Limb (tissue), 2 donors: ENCODE results near the gene APOL5.
"Not testable (repeated sequence)": the region's sequence is repeated elsewhere in the genome, so short reads cannot be mapped to it uniquely, and the experiment has no call there.

Experiments used
- DNase-seq, 2 donors: peaks; one replicate each; pipeline ENCODE4 v3.0.0-alpha.2; 2016; ENCODE audit errors: extremely low spot score in 2 of 2

The APOL5 gene

DNA sequence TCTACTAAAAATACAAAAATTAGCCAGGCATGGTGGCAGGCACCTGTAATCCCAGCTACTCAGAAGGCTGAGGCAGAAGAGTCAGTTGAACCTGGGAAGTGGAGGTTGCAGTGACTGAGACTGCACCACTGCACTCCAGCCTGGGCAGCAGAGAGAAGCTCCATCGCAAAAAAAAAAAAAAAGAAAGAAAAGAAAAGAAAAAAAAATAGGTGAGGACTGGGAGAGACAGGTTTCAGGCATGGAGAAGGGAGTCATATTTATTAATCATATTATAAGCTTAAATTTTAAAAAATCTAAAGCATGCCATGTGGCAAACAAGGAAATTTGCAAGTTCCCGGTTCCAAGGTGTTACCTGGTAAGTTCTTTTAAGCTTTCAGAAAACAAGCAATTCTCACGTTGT is at the start of gene APOL5:
Gene APOL5 (plus strand): TSS at position 301 of the 400 bp plus-strand sequence. CDS start 0 bp downstream, at position 301.
- DNase-seq = no peak

GRCh38 chr22:35674335-35674734 is 43.3 kb upstream of the APOL5 start:
- no peak for DNase-seq

GRCh38 chr22:35676065-35676464 is 41.6 kb upstream of the APOL5 start:
- DNase-seq = not testable (repeated sequence)

GRCh38 chr22:35677460-35678187 is 40.0 kb upstream of the APOL5 start:
- no peak for DNase-seq

GRCh38 chr22:35678836-35679235 is 38.8 kb upstream of the APOL5 start:
- no peak for DNase-seq

- DNase-seq = not testable (repeated sequence)
Observed at GRCh38 chr22:35679492-35679891, 38.2 kb upstream of the APOL5 start.

DNA sequence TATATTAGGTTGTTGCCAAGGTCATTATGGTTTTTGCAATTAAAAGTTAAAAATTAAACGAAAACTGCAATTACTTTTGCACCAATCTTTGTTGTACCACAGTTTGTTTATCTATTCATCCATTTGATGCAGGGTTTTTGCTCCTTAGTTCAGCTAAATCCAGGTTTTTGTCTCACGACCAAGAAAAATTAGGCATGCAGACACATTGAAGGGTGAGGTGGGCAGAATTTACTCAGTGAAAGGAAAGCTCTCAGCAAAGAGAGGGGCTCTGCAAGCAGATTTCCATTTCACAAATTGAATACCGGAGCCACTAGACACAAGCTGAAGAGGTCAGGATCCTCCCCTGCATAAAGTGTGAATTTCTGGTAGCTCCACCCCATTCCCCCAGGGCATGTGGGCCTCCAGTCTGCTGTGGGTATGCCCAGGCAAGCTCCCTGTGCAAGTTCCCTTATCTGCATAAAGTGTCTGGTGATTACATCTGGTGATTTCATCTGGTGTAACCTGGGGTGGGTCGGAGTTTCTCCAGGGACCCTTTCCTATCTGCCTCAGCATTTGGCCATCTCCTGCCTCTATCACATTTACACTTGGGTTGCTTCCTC is 36.1 kb upstream of the APOL5 start:
- no peak for DNase-seq

GRCh38 chr22:35683560-35683959 is 34.1 kb upstream of the APOL5 start:
- no peak for DNase-seq

- peak in 1 of 2 donors; percentile 17 for DNase-seq
Observed at GRCh38 chr22:35684270-35684700, 33.4 kb upstream of the APOL5 start.

DNA sequence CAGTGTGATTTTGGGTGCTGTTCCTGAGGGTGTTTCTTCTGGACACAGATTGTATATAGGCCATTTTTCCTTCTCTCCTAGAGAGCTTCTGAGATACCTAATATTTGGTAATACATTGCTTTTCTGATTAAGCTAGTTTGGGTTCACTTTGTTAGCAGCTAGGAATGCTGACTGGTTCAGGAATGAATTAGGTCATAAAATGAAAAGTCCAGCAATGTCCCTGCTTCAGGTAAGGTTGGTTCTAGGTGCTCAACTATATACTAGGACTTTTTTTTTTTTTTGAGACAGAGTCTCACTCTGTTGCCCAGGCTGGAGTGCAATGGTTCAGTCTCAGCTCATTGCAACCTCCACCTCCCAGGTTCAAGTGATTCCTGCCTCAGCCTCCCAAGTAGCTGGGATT is 32.9 kb upstream of the APOL5 start:
- DNase-seq = no peak

DNA sequence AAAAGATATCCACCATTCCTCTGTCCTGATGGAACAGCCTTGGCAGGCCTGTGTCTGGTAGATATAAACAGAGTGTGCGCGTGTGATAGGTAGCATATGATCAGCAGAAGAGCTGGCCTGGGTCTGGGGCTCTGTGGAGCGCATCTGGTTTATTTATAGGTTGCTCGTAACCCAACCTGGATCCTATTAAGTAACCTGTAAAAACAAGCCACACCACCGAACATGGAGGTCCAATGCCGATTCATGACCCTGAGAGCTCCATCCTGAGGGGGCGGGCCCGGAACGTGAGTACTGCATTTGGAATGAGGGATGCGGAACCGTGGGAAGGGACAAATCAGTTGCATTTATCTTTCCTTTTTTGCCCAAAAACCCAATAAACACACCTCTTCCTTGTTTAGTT is 31.9 kb upstream of the APOL5 start:
- DNase-seq = no peak

- DNase-seq = no peak
Observed at GRCh38 chr22:35686298-35686697, 31.4 kb upstream of the APOL5 start.

DNA sequence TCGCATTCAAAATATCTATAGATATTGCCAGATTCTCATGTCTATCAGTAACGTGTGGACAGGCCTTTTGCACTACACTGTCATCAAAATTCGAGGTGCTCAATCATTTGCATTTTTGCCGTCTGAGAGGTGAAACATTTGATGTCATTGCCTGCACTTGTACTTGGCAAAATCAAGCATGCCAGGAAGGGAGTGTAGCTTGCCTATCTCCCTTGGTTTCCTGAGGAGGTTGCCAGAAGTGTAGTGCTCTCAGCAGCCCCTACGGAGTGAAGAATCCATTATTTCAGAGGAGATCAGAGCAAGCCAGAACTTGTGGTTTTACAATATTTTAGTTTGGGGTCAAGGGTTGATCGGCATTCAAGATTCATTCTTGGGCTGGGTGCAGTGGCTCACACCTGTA is 30.2 kb upstream of the APOL5 start:
- no peak for DNase-seq

- no peak for DNase-seq
Observed at GRCh38 chr22:35688913-35689675, 28.6 kb upstream of the APOL5 start.

GRCh38 chr22:35690001-35690400 is 27.7 kb upstream of the APOL5 start:
- DNase-seq = no peak

DNA sequence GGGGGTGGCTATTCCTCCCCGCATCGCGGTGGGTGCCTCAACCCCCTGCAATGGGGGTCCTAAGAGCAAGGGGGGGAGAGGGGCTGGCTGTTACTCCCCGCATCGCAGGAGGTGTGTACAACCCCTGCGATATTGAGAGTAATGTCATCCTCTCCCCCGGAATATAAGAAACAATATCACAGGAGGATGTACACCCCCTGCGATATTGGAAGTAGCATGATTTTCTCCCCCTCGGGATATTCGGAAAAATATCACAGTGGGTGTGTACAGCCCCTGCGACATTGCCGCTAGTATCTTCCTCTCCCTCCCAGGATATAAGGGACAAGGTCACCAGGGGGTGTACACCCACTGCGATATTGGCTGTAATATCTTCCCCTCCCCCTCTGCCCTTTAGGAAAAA is 22.5 kb upstream of the APOL5 start:
- no peak for DNase-seq

GRCh38 chr22:35697142-35697541 is 20.5 kb upstream of the APOL5 start:
- no peak for DNase-seq

DNA sequence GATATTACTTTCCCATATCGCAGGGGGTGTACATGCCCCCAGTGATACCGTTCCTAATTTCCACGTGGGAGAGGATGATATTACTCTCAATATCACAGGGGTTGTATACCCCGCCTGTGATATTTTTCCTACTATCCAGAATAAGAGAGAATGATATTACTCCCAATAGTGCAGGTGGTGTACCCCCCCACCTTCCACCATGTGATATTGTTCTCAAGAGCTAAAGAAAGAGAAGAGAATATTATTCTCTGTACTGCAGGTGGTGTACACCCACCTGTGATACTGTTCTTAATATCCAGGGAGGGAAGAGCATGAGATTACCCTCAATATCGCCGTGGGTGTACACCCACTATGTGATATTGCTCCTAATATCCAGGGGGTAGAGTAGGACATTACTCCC is 17.8 kb upstream of the APOL5 start:
- not testable (repeated sequence) for DNase-seq

GRCh38 chr22:35703861-35704584 is 13.6 kb upstream of the APOL5 start:
- no peak for DNase-seq

GRCh38 chr22:35705141-35705540 is 12.5 kb upstream of the APOL5 start:
- DNase-seq = no peak

DNA sequence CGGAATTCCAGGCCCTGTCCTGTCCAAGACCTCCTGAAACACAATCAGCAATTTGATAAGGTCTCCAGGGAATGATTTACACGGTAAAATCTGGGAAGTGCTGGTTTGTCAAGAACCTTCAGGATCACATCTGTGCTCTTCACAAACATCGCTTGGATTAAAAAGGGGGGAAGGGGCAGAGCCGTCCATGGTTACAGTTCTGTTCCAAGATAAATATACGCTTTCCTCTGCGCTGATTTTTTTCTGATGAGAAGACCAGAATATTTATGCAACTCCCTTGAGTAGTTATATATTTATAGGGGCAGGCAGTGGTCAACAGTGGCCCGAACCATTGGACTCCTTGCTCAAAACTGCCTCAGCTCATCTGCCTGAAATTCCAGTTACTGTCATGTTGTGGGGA is 9.2 kb upstream of the APOL5 start:
- no peak for DNase-seq

DNA sequence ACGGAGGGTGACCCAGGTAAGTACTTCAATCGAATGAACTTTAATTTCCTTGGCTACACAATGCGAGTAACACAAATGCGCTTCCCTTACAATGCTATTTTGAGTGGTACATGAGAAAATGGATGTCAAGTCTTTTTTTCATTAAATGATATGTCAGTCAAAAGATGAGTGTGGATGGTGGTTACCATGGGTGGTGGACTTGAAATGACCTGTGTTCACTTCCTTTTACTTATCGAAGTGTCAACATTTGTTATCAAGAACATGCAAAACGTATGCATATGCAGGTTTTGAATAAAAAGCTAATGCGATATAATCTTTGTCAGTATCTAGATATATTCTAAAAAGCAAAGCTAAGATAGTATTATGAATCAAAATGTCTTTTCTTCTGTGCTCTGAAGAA is 8.8 kb upstream of the APOL5 start:
- no peak for DNase-seq
